ENCODE measurements around the gene MUSK. TPM values are rescaled to one million over a fixed set of nuclear protein-coding genes. Genes with fewer than 3 reads are reported as not detected.

MUSK gene
- total RNA-seq, 1 donor from 2014 or later, result under 0.01 TPM

- Histone ChIP-seq H3K4me3 (ENCODE audit: low read depth, low read length) (no peak overlapping the region), H3K27me3 (ENCODE audit: control insufficient read depth, insufficient read depth, low read length) (no peaks in the 10 kb centered on the region), H3K36me3 (ENCODE audit: control insufficient read depth, insufficient read depth, low read length) (no peaks in the 10 kb centered on the region)
- no peak for DNase-seq (ENCODE audit: low read depth)
- no peak for FAIRE-seq
- TF ChIP-seq CTCF (IDR thresholded peaks at IDR 0.05; ENCODE audit: insufficient read depth, low read length, severe bottlenecking), result no peak
Measured at GRCh38 chr9:110728058-110728457, 59.5 kb downstream of the MUSK start.

GRCh38 chr9:110729641-110730040 is 61.0 kb downstream of the MUSK start:
- TF ChIP-seq CTCF (IDR thresholded peaks at IDR 0.05; ENCODE audit: insufficient read depth, low read length, severe bottlenecking), result no peak
- no peak for FAIRE-seq
- H3K4me3 ChIP-seq (ENCODE audit: low read depth, low read length), result no peak overlapping the region
- no peaks in the 10 kb centered on the region for H3K36me3 ChIP-seq (ENCODE audit: control insufficient read depth, insufficient read depth, low read length)
- H3K27me3 ChIP-seq (ENCODE audit: control insufficient read depth, insufficient read depth, low read length), result no peaks in the 10 kb centered on the region
- no peak for DNase-seq (ENCODE audit: low read depth)

DNA sequence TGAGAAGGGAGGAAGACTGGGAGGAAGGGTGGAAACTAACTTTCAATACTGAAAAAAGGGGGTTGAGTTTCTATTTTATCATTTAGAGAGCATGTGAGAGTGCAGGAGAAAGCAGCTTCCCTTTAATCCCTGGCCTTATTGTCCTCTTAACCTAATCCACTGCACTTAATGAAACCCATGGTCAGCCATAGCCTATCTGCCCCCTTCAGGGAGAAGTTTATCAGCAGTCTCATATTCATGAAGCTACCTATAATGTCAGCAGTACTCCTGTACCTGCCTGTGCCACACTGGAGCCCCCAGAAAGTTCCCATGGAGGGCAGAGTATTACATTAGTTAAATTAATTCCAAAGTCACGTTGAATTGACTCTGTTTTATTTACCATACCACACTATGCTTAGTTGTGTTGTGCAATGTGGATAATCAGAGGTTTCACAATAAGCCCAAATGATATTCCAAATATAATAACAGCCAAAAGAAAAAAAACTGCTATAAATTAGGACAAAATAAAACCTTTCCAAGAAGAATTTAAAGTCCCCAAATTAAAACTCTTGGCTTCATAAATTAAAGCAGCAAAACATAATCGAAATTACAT is 62.9 kb downstream of the MUSK start:
- Histone ChIP-seq H3K36me3 (ENCODE audit: control insufficient read depth, insufficient read depth, low read length) (no peaks in the 10 kb centered on the region), H3K4me3 (ENCODE audit: low read depth, low read length) (no peak overlapping the region), H3K27me3 (ENCODE audit: control insufficient read depth, insufficient read depth, low read length) (no peaks in the 10 kb centered on the region)
- FAIRE-seq, result no peak
- no peak for TF ChIP-seq CTCF (IDR thresholded peaks at IDR 0.05; ENCODE audit: insufficient read depth, low read length, severe bottlenecking)
- no peak for DNase-seq (ENCODE audit: low read depth)

DNA sequence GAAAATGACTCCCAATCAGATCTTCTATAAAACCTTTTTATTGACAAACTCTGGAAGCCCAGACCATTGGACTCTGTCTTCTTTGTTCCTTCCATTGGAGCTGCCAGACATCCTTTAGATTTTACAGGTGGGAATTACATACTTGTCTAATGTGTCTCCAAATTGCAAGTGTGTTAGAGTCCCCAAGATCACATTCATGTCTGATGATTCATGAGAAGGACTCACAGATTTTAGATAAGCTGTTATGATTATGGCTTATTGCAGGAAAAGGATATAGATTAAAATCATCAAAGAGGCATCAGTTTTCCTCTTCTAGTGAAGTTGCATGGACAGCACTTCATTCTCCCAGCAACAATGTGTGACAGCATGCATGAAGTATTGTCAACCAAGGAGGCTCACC is 70.4 kb downstream of the MUSK start:
- TF ChIP-seq CTCF (IDR thresholded peaks at IDR 0.05; ENCODE audit: insufficient read depth, low read length, severe bottlenecking), result no peak
- Histone ChIP-seq H3K4me3 (ENCODE audit: low read depth, low read length) (no peak overlapping the region), H3K36me3 (ENCODE audit: control insufficient read depth, insufficient read depth, low read length) (no peaks in the 10 kb centered on the region), H3K27me3 (ENCODE audit: control insufficient read depth, insufficient read depth, low read length) (no peaks in the 10 kb centered on the region)
- FAIRE-seq, result no peak
- no peak for DNase-seq (ENCODE audit: low read depth)

- Histone ChIP-seq H3K4me3 (ENCODE audit: low read depth, low read length) (no peak overlapping the region), H3K36me3 (ENCODE audit: control insufficient read depth, insufficient read depth, low read length) (no peaks in the 10 kb centered on the region), H3K27me3 (ENCODE audit: control insufficient read depth, insufficient read depth, low read length) (no peaks in the 10 kb centered on the region)
- DNase-seq (ENCODE audit: low read depth), result peak; percentile 47
- FAIRE-seq, result no peak
- TF ChIP-seq CTCF (IDR thresholded peaks at IDR 0.05; ENCODE audit: insufficient read depth, low read length, severe bottlenecking), result no peak
Measured at GRCh38 chr9:110742741-110743371, 74.3 kb downstream of the MUSK start.
